SKM-1 (cell line): ENCODE results near the gene KCNH3.
"Not testable (repeated sequence)": the region's sequence is repeated elsewhere in the genome, so short reads cannot be mapped to it uniquely, and the experiment has no call there.

Experiments used
- DNase-seq: peaks from one replicate; lab custom pipeline; 2025; ENCODE audit not compliant: unreplicated experiment; lab: John Stamatoyannopoulos, UW

KCNH3 gene

GRCh38 chr12:49583366-49584094 lies 44.7 kb downstream of the KCNH3 start:
- no peak for DNase-seq

GRCh38 chr12:49584591-49584990 lies 45.8 kb downstream of the KCNH3 start:
- DNase-seq, result no peak

DNA sequence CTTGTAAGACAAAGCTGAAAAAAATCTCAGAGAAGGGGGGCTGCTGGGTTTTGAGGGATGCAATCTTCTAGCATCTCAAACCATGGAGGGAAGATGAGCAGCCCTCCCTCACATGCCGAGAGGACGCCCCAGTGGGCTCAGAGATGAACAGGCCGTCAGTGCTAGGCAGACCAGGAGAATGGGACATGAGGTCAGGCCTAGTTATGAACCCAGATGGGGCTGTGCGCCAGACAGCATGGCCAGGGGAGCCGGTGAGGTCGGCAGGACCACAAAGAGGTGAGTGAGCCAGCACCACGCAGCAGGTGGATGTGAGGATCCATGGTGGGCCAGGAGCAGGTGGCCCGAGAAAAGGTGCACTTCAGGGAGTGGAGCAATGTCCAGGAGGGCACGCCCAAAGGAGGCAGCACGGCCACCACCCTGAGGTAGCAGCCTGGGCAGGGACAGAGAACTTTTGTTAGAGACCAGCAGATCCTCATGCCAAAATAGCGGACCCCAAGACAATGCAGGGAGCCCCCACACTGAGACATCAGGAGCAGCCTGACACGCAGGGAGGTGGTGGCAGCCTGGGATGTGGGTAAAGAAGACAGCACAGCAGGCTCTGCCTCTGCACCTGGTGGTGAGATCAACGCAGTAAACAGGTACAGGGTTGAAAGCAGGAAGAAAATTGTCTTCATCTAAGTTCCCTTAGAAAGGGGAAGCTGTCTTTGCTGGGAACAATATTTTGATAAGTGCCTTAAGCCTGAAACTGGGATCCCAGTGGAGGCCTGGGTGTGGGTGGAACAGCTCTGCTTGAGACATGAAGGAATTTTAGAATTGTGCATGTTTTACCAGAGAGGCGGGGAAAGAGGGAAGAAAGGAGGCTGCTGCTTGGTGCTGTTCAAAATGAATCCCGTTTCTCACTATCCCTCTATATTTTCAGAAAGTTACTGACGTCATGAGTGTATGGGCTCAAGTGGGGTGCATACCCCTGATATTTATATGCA lies 46.9 kb downstream of the KCNH3 start:
- DNase-seq, result no peak

GRCh38 chr12:49587174-49587908 lies 48.5 kb downstream of the KCNH3 start:
- DNase-seq, result no peak

- no peak for DNase-seq
Observed at GRCh38 chr12:49588281-49588680, 49.5 kb downstream of the KCNH3 start.

GRCh38 chr12:49588721-49589516 lies 50.1 kb downstream of the KCNH3 start:
- DNase-seq, result no peak

DNA sequence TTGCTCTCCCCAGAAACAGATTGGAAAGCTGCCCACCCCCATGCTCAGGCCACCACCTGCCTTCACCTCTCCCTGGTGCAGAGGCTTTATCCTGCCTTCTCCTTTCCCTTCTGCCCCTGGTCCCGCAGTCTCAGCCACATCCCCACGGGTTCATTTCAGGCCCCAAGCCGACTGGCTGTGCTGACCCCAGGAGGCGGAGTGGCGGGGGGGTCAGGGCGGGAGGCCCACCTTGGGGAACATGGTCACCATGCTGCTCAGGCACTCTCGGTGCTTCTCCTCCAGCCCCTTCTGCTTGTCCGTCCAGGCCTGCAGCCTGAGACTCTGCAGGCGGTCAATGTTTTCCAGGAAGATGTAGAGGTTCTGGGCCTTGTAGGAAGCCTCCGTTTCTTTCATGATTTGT lies 59.7 kb downstream of the KCNH3 start:
- DNase-seq, result no peak

- DNase-seq, result no peak
Observed at GRCh38 chr12:49599961-49600360, 61.1 kb downstream of the KCNH3 start.

GRCh38 chr12:49603721-49604120 lies 64.9 kb downstream of the KCNH3 start:
- no peak for DNase-seq

DNA sequence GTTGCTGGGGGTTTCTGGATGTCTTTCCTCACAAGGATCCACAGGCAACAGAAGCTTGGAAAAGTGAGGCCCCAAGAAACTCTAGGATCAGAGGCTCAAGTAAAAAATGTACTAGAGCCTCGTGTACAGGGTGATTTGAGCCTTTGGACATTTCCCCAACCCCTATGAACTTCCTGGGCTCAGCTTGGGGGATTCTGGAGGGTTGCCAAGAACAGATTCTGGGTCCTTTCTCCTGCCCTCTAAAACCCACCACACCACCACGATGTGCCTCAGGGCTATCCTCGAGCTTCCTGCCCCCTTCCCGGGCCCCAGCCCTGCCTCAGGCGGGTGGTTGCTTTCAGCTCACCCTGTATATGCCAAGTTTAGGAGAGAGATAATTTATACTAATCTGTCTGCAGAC lies 66.0 kb downstream of the KCNH3 start:
- DNase-seq, result no peak

DNA sequence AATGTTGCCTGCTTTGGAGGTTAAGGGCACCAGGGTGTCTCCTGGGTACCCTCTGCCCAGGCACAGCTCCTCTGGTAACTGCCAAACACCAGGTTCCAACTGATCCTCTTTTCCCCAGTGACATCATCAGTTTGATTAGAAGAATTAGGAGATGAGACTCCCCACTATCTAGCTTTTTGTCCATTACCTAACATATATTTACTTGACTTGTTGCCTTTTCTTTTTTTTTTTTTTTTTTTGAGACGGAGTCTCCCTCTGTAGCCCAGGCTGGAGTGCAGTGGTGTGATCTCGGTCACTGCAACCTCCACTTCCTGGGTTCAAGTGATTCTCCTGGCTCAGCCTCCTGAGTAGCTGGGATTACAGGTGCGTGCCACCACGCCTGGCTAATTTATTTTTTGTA lies 66.7 kb downstream of the KCNH3 start, which contains the start of gene FAM186B:
TSS of gene FAM186B (minus strand) at position 101 of the 400 bp plus-strand sequence. CDS start 162 bp downstream, outside the sequence.
- DNase-seq, result not testable (repeated sequence)
